NCI-H510A (cell line): ENCODE data around the gene PDXK.

Experiments
- DNase-seq: peaks from one replicate; lab custom pipeline; 2025; lab: John Stamatoyannopoulos, UW

PDXK gene

GRCh38 chr21:43743947-43744346 lies 25.0 kb downstream of the PDXK start:
- DNase-seq = no peak

GRCh38 chr21:43744725-43745124 lies 25.8 kb downstream of the PDXK start:
- DNase-seq = no peak

- no peak for DNase-seq
Observed at GRCh38 chr21:43745772-43746517, 27.0 kb downstream of the PDXK start.

GRCh38 chr21:43748622-43749021 lies 29.7 kb downstream of the PDXK start:
- DNase-seq = no peak

GRCh38 chr21:43749651-43750262 lies 30.8 kb downstream of the PDXK start:
- no peak for DNase-seq

GRCh38 chr21:43750339-43751033 lies 31.6 kb downstream of the PDXK start:
- no peak for DNase-seq

GRCh38 chr21:43751955-43752591 lies 33.1 kb downstream of the PDXK start:
- no peak for DNase-seq

- DNase-seq = no peak
Observed at GRCh38 chr21:43752758-43753438, 34.0 kb downstream of the PDXK start.

GRCh38 chr21:43753439-43753799 lies 34.5 kb downstream of the PDXK start:
- no peak for DNase-seq

- DNase-seq = no peak
Observed at GRCh38 chr21:43754948-43755781, 36.2 kb downstream of the PDXK start.

- no peak for DNase-seq
Observed at GRCh38 chr21:43755820-43756594, 37.1 kb downstream of the PDXK start.

GRCh38 chr21:43757601-43758000 lies 38.7 kb downstream of the PDXK start:
- DNase-seq = no peak

GRCh38 chr21:43758111-43758641 lies 39.2 kb downstream of the PDXK start:
- no peak for DNase-seq

- DNase-seq = no peak
Observed at GRCh38 chr21:43758811-43759210, 39.9 kb downstream of the PDXK start.

- no peak for DNase-seq
Observed at GRCh38 chr21:43759651-43760050, 40.7 kb downstream of the PDXK start.

GRCh38 chr21:43760391-43760958 lies 41.5 kb downstream of the PDXK start:
- DNase-seq = no peak

- DNase-seq = no peak
Observed at GRCh38 chr21:43761886-43762285, 43.0 kb downstream of the PDXK start.

GRCh38 chr21:43762303-43763128 lies 43.6 kb downstream of the PDXK start:
- no peak for DNase-seq
